COLO829 (cell line): ENCODE data around the gene PRDM7.
"Not testable (repeated sequence)": the region's sequence is repeated elsewhere in the genome, so short reads cannot be mapped to it uniquely, and the experiment has no call there.

Source experiments
- DNase-seq: peaks from one replicate; pipeline ENCODE4 v3.0.0; 2012; ENCODE audit warnings: low spot score

Gene PRDM7

GRCh38 chr16:90077240-90077756 lies at the start of gene PRDM7:
Gene PRDM7 (minus strand): TSS chr16:90077331. CDS start chr16:90075910, 1,421 bp downstream.
- DNase-seq = peak; percentile 90

GRCh38 chr16:90121846-90122245 lies 44.7 kb upstream of the PRDM7 start:
- not testable (repeated sequence) for DNase-seq

DNA sequence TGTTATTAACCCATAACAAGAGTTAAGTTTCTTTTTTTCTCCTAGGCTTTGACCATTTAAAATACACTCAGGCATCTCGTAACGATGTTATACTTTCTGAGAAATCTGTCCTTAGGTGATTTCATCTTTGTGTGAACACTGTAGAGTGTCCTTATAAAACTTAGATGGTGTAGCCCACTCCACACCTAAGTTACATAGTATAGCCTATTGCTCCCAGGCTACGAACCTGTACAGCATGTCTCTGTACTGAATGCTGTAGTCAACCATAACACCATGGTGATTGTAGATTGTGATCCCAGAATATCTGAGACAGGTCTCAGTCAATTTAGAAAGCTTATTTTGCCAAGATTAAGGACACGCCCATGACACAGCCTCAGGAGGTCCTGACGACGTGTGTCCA lies 30.5 kb upstream of the PRDM7 start:
- DNase-seq = not testable (repeated sequence)

DNA sequence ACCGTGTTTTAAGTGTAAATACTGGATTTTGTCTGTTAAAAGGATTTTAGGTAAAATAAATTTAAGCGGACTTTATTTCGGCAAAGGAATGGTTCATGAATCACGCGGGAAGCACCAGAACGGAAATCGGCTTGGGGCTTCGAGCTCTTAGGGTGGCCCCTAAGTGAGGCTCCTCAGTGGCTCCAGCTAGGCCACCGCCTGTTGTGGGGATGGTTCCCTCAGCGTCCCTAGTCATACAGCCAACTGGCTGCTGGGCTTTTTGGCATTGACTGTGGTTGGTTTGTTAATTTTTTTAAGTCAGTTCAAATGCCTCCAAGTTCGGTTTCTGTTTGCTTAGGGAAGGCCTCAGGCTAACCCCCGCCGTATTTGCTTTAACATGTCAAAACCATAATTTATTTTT lies 29.9 kb upstream of the PRDM7 start:
- not testable (repeated sequence) for DNase-seq

- DNase-seq = not testable (repeated sequence)
Observed at GRCh38 chr16:90106271-90106670, 29.1 kb upstream of the PRDM7 start.

DNA sequence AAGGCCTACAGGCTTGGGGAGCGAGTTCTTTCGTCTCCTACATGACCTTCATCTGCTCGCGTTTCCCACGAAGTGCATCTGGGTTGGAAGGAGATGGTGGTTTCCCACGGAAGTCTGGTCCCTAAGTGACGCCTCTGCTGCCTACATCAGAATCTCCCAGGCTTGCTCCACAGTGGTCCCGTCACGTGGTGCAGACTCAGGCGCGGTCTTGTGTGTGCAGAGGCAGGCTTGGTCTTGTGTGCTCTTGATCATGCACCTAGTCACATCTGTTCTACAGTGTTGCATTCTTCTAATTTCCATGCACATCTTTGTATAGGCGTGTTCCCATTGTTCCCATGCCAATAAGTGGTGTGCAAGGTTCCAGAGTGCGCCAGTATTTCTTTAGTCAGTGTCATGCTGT lies 27.6 kb upstream of the PRDM7 start:
- not testable (repeated sequence) for DNase-seq

GRCh38 chr16:90102086-90102884 lies 25.2 kb upstream of the PRDM7 start:
- not testable (repeated sequence) for DNase-seq

GRCh38 chr16:90101332-90101731 lies 24.2 kb upstream of the PRDM7 start:
- DNase-seq = not testable (repeated sequence)

DNA sequence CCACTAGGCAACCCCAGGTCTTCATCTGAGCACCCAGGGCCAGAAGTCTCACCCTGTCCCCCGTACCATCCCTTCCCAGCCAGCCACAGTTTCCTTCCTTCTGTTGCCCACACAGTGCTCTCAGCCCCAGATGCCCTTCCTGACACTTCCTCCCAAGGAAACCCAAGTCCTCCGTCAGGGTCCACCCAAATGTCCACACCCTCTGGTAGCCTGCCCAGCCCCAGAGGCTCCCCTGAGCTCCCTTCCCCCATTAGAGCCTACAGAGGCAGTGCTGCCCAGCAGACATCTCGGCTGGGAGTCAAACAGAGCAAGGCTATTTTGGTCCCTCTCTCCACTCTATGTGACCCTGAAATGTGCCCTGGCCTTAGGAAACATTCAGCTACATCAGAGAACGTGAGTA lies 23.7 kb upstream of the PRDM7 start:
- DNase-seq = not testable (repeated sequence)

DNA sequence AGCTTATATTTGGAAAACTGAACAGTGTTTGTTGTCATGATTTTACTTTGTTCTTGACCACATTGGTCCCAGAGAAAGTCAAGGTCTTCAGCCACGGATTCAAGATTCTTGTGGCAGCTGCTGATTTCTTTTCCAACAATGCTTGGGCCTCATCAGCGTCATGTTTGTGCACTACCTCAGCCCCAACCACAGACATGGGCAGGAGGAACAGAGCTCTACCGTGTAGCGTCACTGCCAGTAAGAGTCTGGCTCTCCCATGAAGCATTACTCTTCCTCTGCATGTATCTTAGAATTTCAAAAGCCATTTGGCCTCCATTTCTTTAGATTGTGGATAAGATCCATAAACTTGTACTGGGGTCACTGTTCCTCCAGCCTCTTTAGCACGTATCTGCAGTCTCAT lies 23.1 kb upstream of the PRDM7 start:
- not testable (repeated sequence) for DNase-seq

DNA sequence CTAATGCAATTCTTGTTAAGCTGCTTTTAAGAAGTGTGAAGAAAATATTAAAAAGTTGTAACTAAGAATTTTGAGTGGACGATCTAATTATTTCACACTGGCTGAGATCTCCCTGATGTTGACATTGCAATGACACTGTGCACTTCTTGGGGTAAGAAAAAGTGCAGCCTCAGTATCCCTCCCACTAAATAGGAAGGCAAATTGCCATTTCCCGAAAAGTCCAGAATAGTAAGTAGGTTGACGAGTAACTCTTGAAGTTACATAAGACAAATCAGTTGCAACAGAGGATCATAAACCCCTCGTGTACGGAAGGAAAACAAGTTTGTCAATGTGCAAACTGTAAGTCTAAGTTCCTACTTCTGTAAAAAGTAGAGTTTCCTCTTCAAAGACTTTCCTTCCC lies 21.8 kb upstream of the PRDM7 start:
- DNase-seq = not testable (repeated sequence)

- not testable (repeated sequence) for DNase-seq
Observed at GRCh38 chr16:90097010-90097684, 20.0 kb upstream of the PRDM7 start.

GRCh38 chr16:90094791-90095190 lies 17.7 kb upstream of the PRDM7 start:
- not testable (repeated sequence) for DNase-seq

GRCh38 chr16:90094296-90094695 lies 17.2 kb upstream of the PRDM7 start:
- not testable (repeated sequence) for DNase-seq

DNA sequence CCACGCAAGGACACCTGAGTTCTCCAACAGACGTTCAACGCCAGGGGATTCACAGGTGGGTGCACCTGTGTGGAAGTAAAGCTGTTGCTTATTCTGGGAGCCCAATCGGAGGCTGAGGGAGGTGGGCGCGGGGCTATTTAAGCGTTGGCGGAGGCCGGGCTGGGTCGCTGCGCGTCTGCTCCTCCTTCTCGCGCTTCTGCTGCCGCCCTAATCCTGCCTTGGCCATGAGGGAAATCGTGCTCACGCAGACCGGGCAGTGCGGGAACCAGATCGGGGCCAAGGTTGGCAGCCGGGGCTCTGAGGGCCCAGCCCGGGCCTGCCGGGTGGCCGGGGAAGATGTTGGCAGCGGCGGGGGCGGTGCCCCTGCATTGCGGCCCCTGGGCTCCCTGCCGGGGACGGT lies 16.7 kb upstream of the PRDM7 start:
- DNase-seq = not testable (repeated sequence)

DNA sequence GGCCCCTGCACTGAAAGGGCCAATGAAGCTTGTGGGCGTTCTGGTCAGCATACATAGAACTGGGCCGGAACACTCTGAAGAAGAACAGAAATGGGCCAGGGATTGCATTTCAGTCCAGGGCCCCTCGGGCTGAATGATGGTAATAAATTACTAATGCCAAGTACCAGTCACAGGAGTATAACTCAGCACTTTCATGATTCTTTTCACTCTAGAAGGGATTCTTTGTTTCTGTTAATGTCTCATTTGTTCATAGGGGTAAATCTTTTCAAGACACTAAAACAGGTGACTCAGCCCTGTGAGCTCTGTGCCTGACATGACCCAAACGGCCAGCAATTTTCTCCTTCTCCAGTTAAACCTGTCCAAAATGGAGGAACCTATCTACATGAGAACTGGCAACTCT lies 15.7 kb upstream of the PRDM7 start:
- peak; percentile 23 for DNase-seq

DNA sequence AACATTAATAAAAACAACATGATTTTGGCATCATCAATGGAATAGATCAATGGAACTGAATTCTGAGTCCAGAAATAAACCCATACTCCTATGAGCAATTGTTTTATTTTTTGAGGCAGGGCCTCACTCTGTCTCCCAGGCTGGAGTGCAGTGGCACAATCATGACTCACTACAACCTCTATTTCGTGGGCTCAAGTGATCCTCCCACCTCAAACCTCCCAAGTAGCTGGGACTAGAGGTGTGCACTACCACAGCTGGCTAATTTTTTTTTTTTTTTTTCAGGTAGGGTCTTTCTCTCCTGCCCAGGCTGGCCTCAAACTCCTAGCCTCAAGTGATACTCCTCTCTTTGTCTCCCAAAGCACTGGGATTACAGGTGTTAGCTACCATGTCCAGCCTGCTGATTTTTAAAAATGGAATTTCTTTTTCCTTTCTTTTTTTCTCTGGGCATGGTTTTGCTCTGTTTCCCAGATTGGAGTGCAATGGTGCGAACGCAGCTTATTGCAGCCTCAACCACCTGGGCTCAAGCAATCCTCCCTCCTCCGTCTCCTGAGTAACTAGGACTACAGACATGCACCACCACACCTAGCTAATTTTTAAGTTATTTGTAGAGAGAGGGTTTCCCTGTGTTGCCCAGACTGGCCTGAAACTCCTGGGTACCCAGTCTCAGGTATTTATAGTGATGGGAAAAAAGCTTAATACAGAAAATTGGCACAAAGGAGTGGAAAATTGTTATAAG lies 7.3 kb upstream of the PRDM7 start:
- DNase-seq = no peak

GRCh38 chr16:90083139-90083538 lies 6.0 kb upstream of the PRDM7 start:
- DNase-seq = no peak

DNA sequence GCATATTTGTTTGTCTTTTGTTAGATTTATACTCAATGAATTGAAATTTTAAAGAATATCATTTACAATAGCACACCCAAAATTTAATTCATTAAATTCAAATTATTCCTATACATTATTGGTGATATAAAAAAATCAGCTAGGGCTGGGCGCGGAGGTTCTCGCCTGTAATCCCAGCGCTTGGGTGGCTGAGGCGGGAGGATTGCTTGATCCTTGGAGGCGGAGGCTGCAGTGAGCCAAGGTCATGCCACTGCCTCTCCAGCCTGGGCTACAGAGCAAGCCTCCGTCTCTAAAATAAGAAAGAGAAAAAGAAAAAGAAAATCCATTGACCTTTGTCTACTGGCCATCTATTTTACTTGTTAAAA lies 4.5 kb upstream of the PRDM7 start:
- no peak for DNase-seq

DNA sequence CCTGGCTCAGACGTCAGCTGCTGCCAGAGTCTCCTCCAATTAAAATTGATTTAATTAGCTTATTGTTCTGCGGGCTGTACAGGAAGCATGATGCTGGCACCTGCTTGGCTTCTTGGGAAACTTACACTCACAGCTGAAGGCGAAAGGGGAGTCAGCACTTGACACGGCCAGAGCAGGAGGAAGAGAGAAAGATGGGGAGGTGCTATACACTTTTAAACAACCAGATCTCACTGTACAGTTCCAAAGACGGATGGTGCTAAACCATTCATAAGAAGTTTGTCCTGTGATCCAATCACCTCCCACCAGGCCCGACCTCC lies 1.4 kb upstream of the PRDM7 start:
- no peak for DNase-seq

GRCh38 chr16:90077757-90078578 lies 837 bp upstream of the PRDM7 start:
- DNase-seq = no peak
